Measurements from ENCODE around the gene ZNF488. TPM values are rescaled to one million over a fixed set of nuclear protein-coding genes. Genes with fewer than 3 reads are reported as not detected.

Gene ZNF488
- total RNA-seq, 1 donor from 2014 or later, result not detected

- ChIA-PET CTCF (no interaction called here), POLR2A (no interaction called here)
- TF ChIP-seq CTCF (IDR thresholded peaks at IDR 0.05), result no peak
- peaks cover 6% of the 10 kb centered on the region for H3K27me3 Mint-ChIP-seq
- H3K36me3 Mint-ChIP-seq (ENCODE audit: low read depth), result no peaks in the 10 kb centered on the region
- intact Hi-C loops (cut with micrococcal nuclease), result no loop called here
- ATAC-seq (ENCODE audit: low read depth) (no peak), DNase-seq (no peak)
- H3K4me1 Mint-ChIP-seq, result no peaks in the 10 kb centered on the region
- H3K9me3 Mint-ChIP-seq, result no peaks in the 10 kb centered on the region
- no peak overlapping the region for H3K27ac Mint-ChIP-seq
- no peak overlapping the region for H3K4me3 Mint-ChIP-seq
Observed at GRCh38 chr10:47366731-47367460, 17.2 kb downstream of the ZNF488 start.

- no peak for TF ChIP-seq CTCF (IDR thresholded peaks at IDR 0.05)
- no peak for DNase-seq
- intact Hi-C loops (cut with micrococcal nuclease), result no loop called here
- CTCF ChIA-PET, result no interaction called here
- H3K4me1 Mint-ChIP-seq, result no peaks in the 10 kb centered on the region
- no peak overlapping the region for H3K4me3 Mint-ChIP-seq
- no peaks in the 10 kb centered on the region for H3K9me3 Mint-ChIP-seq
- H3K36me3 Mint-ChIP-seq (ENCODE audit: low read depth), result no peaks in the 10 kb centered on the region
- no peak overlapping the region for H3K27ac Mint-ChIP-seq
- POLR2A ChIA-PET, result no interaction called here
- H3K27me3 Mint-ChIP-seq, result peaks cover 6% of the 10 kb centered on the region
- no peak for ATAC-seq (ENCODE audit: low read depth)
Observed at GRCh38 chr10:47366181-47366631, 17.9 kb downstream of the ZNF488 start.

GRCh38 chr10:47365431-47366180 is 18.5 kb downstream of the ZNF488 start:
- Mint-ChIP-seq H3K36me3 (ENCODE audit: low read depth) (no peaks in the 10 kb centered on the region), H3K4me3 (no peak overlapping the region), H3K4me1 (no peaks in the 10 kb centered on the region), H3K27me3 (peaks cover 6% of the 10 kb centered on the region), H3K27ac (no peak overlapping the region), H3K9me3 (no peaks in the 10 kb centered on the region)
- ATAC-seq (ENCODE audit: low read depth) (no peak), DNase-seq (no peak)
- no peak for TF ChIP-seq CTCF (IDR thresholded peaks at IDR 0.05)
- intact Hi-C loops (cut with micrococcal nuclease), result no loop called here
- CTCF ChIA-PET, result no interaction called here
- POLR2A ChIA-PET, result interaction anchor here (0.5 kb wide), 1 partner anchor 200 kb away, joined by 6 read pairs; no protein-coding TSS in a partner anchor

GRCh38 chr10:47364911-47365310 is 19.2 kb downstream of the ZNF488 start:
- no peak for TF ChIP-seq CTCF (IDR thresholded peaks at IDR 0.05)
- Mint-ChIP-seq H3K4me3 (no peak overlapping the region), H3K4me1 (no peaks in the 10 kb centered on the region), H3K27ac (no peak overlapping the region), H3K36me3 (ENCODE audit: low read depth) (no peaks in the 10 kb centered on the region), H3K9me3 (no peaks in the 10 kb centered on the region), H3K27me3 (peaks cover 6% of the 10 kb centered on the region)
- intact Hi-C loops (cut with micrococcal nuclease), result no loop called here
- ATAC-seq (ENCODE audit: low read depth), result no peak
- ChIA-PET POLR2A (no interaction called here), CTCF (no interaction called here)
- no peak for DNase-seq

- CTCF ChIA-PET, result interaction anchor here (1.5 kb wide), 1 partner anchor 18 kb away, joined by 3 read pairs; no protein-coding TSS in a partner anchor
- no peak for TF ChIP-seq CTCF (IDR thresholded peaks at IDR 0.05)
- no peak overlapping the region for H3K27ac Mint-ChIP-seq
- no peak overlapping the region for H3K4me3 Mint-ChIP-seq
- DNase-seq (no peak), ATAC-seq (ENCODE audit: low read depth) (no peak)
- no peaks in the 10 kb centered on the region for H3K9me3 Mint-ChIP-seq
- peaks cover 6% of the 10 kb centered on the region for H3K27me3 Mint-ChIP-seq
- H3K4me1 Mint-ChIP-seq, result no peaks in the 10 kb centered on the region
- intact Hi-C loops (cut with micrococcal nuclease), result no loop called here
- POLR2A ChIA-PET, result no interaction called here
- no peaks in the 10 kb centered on the region for H3K36me3 Mint-ChIP-seq (ENCODE audit: low read depth)
Observed at GRCh38 chr10:47364366-47364765, 19.7 kb downstream of the ZNF488 start.
